GM18526 (cell line): ENCODE data around the gene PCBD1.

Experiments used
- POLR2A ChIP-seq: IDR thresholded peaks from 3 replicates; pipeline ENCODE4 v1.6.1; 2011; ENCODE audit not compliant: insufficient read length; ENCODE audit errors: extremely low read depth

PCBD1 gene

DNA sequence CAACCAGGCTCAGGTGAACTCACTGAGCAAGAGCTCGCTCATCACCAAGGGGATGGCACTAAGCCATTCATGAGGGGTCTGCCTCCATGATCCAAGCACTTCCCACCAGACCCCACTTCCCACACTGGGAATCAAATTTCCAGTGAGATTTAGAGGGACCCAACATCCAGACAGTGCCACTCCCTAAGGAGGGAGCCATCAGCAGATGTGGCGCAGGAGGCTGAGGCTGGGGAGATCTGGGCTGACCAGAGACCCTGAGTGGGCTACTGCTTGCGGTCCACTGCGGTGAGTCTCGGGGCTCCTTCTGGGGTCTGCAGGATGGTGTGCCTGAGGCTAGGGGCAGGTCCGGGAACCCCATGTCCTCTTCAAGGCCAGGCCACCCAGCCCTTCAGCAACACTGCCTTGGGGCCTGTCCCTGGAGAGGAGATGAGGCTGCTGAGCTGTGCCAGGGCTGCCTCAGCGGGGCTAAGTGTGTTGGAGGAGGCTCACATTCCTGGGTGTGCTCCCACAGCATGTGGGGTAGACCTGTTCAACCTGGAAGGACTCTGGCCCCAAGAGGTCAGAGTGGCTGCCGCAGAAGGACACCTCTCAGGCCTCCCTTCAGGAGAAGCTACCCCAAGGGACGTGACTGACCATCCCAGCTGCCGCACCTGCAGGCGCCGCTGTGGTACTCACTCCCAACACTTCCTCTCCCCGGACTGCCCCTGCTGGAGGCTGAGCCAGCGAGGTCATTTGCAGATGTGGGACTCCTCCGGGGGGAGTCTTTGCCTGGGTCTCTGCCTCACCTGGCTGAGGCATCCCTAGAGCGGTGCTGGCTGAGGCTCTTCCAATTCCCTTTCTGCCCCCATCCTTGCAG is 22.3 kb upstream of the PCBD1 start:
- TF ChIP-seq POLR2A = no peak

DNA sequence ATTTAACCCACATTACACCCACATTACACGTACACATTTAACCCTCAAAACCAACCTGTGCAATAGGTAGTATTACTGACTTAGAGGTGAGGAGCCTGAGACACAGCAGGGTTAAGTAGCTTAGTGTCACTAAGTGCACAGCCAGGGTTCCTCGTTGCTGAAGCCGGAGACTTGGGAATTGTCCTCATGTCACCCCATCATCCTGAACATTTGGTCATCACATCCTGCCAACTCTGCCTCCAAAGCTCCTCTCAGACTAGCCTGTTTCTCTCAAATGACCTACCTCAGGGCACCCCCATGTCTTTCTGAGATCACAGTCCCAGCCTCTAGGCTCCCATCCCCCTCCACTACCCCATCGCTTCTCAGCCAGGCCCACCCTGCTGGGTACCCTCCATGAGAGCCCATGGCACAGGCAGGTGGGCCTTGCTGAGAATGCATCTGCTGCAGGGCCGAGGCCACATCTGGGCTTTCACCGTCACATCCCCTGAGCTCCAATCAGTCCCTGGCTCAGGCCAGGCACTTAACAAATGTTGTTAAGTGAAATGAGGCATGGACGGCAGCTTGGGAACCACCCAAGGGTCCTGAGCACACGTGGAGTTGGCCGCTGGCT is 21.1 kb upstream of the PCBD1 start:
- TF ChIP-seq POLR2A = no peak

DNA sequence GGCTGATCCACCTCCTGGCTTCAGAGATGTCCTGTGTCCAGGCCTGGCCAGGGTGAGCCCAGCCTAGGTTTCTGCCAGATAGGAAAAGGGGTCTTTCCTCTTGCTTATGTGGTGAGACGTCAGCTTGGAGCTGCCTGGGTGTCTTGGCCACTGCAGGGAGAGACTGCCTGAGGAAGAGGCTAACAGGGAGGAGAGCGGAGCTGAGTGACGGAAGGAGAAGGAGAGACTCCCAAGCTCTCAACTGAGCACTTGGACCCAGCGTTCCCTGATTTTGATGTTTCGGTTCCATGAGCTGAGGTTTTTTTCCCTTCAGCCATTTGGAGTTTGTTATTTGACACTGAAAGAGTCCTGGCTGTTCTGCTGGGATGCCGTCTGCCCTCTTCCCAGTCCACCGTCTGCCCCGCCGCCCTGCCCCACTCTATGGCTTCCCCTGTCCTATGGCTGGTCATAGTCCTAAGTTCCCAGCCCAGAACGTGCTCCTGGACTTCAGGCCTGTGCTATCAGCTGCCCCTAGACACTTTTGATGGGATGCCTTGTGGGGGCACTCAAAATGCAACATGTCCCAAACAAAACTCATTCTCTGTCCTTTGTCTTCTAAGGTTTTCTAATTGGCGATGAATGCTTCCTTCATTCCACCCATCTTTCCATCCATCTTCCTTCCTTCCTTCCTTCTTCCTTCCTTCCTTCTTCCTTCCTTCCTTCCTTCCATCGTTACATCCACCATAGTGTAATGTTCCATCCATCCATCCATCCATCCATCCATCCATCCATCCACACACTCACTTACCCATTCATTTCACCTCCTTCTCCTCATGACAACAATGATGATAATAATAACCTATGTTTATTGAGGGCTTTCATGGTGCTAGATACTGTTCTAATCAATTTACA is 20.3 kb upstream of the PCBD1 start:
- no peak for TF ChIP-seq POLR2A

DNA sequence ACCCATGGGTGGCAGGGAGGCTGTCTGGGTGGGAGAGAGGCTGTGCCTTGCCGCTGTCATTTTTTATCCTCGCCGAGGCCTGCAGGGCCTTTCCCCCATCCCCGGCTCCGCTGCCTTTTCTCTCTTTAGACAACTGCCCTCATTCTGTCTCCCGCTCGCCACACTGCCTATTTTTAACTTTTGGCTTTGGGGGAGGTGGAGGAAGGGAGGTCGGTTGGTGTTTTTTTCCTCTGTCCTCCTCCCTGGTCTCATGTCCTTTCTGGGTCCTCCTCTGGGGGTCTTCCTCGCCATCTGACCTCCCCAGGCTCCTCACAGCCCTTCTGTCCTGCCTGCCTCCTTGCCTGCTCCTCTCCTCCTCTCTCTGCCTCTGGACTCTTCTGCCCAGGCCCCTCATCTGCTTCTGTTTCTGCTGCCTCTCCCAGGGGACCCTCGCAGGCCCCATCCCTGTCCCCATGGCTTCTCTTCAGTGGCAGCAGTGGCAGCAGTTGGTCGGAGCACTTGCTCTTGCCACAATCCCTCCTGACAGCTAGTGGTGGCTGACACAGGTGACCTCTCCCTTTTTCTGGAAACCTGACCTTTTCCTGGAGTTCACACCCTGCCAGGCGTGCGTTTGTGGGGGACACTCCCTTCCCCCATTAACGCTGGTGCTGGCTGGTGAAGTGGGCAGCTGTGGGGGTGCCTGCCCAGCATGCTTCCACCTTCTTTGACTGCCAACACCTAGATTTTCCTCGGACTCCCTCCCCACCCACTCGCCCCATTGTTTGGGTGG is 19.5 kb upstream of the PCBD1 start:
- TF ChIP-seq POLR2A = no peak

DNA sequence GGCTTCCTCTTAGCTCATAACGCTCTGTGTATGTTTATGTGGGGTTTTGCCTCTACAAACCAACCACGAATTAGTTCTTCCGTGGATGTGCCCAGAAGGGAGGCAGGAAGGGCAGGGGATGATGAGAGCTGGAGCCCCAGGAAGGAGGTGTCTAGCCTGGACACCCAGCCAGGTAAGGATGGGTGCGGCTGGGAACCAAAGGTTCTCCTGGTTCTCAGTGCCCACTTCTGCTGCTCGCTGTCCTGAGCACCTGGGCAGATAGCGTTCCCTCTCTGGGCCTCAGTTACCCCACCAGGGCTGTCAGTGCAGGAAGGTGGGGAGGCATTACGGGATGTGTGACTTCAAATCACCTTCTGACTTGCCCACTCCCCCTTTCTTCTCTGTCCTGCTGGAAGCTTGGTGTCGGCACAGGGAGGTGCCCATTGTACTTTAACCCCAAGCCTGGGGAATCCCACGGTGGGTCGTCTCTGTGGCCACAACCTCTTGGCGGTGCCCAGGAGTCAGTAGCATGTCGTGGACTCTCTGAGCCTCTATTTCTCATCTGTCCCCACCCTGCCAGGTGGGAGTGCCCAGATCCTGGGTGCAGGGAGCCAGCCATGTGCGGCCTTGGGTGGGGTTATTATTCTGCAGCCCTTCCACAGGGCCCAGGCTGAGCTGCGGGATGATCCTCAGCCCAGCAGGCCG is 18.7 kb upstream of the PCBD1 start:
- no peak for TF ChIP-seq POLR2A

DNA sequence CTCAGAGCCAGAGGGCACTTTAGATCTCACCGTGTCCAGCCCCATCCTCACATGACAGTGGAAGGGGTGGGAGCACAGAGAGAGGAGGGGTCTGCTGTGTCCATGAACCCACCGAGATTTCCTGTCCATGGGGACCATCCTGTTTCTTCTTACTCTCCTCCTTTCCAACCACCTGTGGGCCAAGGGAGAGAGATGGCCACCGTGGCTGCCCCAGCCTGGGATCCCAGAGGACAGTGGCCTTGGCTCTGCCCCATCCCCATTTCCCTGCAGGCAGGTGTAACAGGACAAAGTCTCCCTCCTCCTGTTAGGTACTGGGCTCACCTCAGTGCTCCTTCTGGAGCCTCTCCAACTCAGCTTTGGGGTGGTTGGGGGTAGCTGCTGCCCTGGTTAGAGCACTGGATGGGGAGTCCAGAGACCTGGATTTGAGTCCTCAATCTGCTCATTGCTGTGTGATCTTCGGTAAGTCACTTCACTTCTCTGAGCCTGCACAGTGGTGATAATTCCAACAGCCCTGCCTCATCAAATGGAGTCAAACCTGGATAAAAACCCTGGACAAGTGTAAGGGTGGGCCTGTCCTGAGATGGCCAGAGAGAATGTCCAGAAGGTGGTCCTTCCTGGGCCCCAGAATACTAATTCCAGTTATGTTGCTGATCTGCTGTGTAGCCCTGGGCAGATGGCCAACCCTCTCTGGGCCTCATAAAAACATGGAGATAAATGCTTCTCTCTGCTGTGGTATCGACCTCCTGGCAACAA is 17.8 kb upstream of the PCBD1 start:
- no peak for TF ChIP-seq POLR2A

DNA sequence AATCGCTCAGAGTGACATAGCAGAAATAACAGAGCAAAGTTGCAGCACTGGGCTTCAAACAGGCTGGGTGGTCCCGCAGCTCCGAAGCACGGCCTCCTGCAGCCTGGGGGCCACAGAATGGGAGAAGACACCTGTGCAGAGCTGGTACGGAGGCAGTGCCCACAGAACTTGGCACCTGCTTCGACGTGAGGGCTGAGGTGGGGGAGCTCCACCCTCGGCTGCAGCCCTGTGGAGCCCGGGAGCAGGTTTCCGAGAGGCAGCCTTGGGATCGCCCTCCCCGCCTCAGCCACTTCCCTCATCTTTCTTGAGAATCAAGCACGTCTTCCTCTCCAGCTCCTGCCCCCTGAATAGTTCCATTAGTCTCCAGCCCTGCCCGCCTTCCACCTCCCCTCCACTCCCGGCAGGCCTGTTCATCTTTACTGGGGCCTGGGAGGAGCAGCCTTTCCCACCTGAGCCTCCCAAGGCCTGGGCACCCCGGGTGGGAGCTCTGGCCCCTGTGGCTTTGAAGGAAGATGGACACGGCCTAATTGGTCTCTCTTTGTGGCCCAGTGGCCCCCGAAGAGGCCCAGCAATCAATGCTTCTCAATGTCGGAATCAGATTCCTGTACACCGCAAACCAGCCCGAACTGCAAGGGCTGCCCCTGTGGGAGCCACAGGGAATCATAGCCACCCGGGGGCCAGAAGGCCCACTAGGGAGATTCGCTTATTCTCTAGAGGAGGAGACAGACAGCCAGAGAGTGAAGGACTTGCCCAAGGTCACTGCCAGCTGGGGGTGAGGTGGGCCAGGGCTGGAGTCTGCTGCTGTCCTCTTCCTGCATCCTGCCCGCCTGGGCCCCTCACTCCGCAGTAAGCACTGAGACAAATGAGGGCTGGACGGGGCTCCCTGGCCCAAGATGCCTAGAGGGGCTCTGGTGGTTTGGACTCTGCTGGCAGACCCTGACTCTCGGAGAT is 17.0 kb upstream of the PCBD1 start:
- no peak for TF ChIP-seq POLR2A

DNA sequence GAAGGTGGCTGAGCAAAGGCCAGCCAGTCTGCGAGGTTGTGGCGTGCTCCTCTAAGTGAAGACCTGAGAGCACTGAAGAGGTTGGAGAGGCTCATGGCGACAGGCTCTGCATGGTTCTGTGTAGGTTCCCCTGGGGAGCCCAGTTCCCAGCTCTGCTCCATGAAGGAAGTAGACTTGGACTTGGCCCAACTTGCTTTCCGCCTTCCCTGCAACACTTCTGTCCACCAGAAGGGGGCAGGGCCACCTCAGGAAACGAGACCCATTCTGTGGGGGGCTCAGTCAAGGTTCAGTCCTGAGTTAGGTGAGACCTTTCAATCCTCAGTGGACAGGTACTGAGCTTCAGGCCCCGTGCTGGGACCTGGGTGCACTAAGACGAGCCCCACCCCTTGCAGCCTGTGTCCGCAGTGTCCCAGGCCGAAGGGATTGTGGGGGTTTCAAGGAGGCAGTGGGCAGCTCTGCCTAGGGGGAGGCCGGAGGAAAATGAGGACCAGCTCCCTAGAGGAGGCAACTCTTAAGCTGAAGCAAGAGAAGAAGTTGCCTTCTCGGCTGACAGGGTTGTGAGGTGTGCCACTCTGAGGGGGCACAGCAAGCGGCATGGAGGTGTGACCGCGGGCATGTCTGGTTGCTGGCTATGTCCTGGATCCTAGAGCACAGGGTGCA is 15.0 kb upstream of the PCBD1 start:
- TF ChIP-seq POLR2A = no peak

DNA sequence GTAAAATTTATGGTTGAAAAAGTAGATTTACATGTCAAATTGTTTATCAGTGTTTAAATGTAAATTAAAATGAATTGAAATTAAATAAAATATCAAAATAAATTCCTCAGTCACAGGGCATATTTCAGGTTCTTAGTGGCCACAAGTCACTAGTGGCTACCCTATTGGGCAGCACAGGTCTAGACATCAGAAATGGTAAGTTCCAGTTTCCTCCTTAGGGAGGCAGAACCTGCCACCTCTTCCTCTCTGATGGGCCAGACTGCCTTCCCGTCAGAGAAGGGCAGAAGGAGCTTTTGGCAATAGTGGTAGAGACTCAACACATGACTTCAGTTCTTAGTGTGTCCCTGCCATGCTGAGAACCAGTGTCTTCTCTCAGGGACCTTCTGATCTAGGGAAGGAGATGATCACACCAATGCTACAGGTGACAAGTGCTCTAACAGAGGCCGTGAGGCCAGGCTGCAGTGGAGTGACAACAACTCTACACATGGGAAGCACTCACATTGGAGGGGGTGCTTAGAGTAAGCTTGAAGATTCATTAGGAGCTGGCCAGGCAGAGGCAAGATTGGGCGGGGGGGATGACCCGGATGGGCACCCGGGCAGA is 14.4 kb upstream of the PCBD1 start:
- no peak for TF ChIP-seq POLR2A

DNA sequence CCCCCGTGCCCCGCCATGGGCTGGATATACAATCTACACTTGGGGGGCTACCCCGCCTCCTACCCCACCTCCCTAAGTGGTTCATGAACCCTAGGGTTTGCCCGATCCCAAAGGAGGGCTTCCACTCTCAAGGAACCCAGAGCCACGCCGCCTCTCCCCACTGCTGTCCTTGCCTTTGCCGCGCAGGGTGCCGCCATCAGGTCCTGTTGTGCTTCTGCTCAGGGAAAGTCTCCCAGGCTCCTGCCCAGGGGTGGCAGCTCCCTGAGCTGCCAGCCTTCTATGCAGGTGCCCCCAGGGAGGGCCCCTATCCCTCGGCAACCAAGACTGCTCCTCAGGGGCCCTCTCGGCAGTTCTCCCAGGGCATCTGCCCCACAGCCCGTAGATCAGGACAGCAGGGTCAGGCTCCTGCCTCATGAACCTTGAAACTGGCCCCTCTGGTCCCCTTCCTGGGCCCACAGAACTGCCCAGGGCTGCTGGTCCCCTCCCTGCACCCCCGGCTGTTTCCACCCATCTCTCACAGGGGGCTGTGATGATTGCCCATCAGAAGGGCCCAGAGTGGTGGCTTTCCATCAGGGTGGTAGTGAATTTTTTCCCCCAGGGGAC is 13.0 kb upstream of the PCBD1 start:
- no peak for TF ChIP-seq POLR2A

DNA sequence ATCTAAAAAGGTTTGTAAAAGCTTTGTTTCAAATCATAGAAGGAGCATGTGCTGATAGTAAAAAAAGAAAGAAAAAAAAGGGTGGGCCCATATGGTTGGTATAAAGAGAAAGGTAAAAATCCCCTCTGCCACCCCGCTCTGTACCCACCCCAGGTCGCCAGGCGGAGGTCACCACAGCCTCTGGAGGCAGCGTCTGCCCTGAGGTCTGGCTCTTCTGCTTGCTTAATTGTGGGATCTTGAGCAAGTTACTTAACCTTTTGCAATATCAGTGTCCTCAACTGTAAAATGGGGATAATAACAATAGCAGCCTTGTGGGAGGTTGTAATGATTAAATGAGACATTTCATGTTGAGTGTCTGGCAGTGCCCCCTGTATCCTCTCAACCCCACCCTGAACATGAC is 10.7 kb upstream of the PCBD1 start:
- no peak for TF ChIP-seq POLR2A

DNA sequence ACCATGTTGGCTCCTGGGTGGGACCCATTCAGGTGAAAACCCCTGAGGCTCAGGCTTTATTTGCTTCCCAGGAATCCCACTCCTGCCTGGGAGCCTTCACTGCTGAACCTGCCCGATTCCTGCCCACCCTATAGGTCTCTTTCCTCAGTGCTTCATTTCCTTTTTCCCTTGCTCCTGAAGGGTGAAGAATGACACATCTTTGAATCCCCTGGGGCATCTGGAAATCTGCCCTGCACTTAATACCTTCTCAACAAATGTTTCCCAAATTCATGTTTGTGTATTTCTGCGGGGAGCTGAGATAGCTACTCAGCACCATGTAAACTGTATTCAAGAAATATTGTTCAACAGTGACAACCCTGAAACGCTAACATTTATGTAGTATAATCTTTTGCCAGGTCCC is 10.3 kb upstream of the PCBD1 start:
- TF ChIP-seq POLR2A = no peak

DNA sequence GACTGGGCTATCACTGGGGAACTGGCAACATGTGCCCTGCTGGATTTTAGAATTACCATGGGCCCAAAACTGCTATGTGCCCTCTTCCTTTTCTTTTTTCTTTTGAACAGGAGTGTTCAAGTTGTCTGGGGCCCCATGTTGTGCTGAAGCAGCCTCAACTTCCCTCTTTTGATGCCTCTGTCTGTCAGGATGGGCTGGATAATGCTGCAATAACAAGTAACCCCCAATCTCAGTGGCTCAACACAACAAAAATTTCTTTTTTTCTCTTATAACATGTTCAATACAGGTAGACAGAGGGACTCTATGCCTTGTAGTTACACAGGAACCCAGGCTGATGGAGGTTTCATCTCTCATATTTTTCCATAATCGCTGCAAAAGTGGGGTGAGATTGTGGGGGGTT is 8.2 kb upstream of the PCBD1 start:
- no peak for TF ChIP-seq POLR2A
